CD4-positive, CD25-positive, alpha-beta regulatory T cell (primary cell): ENCODE measurements around the gene ARID1B. TPM values are rescaled to one million over a fixed set of nuclear protein-coding genes. Genes with fewer than 3 reads are reported as not detected.

Source experiments
- ATAC-seq, 2 donors: fragments of 150-1000 bp; cut with Tn5 transposase; one replicate each; pipeline ENCODE4 v1.10.0; 2021; ENCODE audit warnings: low read depth in 2 of 2, moderate number of reproducible peaks in 2 of 2, moderate library complexity in 1 of 2
- DNase-seq, 3 donors: peaks; one replicate each; pipeline versions ENCODE4 v3.0.0 to v3.0.0-alpha.2; 2012 to 2022; ENCODE audit warnings: mixed read lengths in 1 of 3
- H3K27ac ChIP-seq: one replicate; pipeline ENCODE4 v1.7.0; 2013; ENCODE audit warnings: mild to moderate bottlenecking, low read length; ENCODE audit not compliant: insufficient read depth, poor library complexity, severe bottlenecking
- H3K27me3 ChIP-seq: one replicate; pipeline ENCODE4 v1.7.0; 2013; ENCODE audit warnings: low read length; ENCODE audit not compliant: control insufficient read depth, insufficient read depth
- H3K36me3 ChIP-seq: one replicate; pipeline ENCODE4 v1.7.0; 2013; ENCODE audit warnings: mild to moderate bottlenecking, low read length, moderate library complexity; ENCODE audit not compliant: control insufficient read depth, insufficient read depth
- H3K4me1 ChIP-seq: 2 replicates; pipeline ENCODE4 v1.7.0; 2013; ENCODE audit warnings: mild to moderate bottlenecking, low read length; ENCODE audit not compliant: insufficient read depth, control insufficient read depth, poor library complexity, severe bottlenecking
- H3K4me3 ChIP-seq: one replicate; pipeline ENCODE4 v1.7.0; 2013; ENCODE audit warnings: low read depth, mild to moderate bottlenecking, low read length, moderate library complexity
- H3K9me3 ChIP-seq, 2 experiments: 1 replicate in 1 of 2; 2 replicates in 1 of 2; pipeline ENCODE4 v1.7.0; 2013; ENCODE audit warnings: low read length in 2 of 2, mild to moderate bottlenecking in 1 of 2, moderate library complexity in 1 of 2; ENCODE audit not compliant: control insufficient read depth in 2 of 2
- H3K27ac Mint-ChIP-seq, 3 donors: one replicate each; pipeline ENCODE4 v1.8.0; 2020 to 2022; ENCODE audit warnings: mild to moderate bottlenecking in 3 of 3, mixed read lengths in 3 of 3, moderate library complexity in 2 of 3
- H3K27me3 Mint-ChIP-seq: one replicate; pipeline ENCODE4 v1.8.0; 2022; ENCODE audit warnings: mild to moderate bottlenecking, mixed read lengths
- H3K36me3 Mint-ChIP-seq: one replicate; pipeline ENCODE4 v1.8.0; 2020; ENCODE audit warnings: mixed read lengths
- H3K4me1 Mint-ChIP-seq, 4 donors: one replicate each; pipeline ENCODE4 v1.8.0; 2020 to 2022; ENCODE audit warnings: mixed read lengths in 4 of 4, mild to moderate bottlenecking in 1 of 4
- H3K4me3 Mint-ChIP-seq, 4 donors: one replicate each; pipeline ENCODE4 v1.8.0; 2020 to 2022; ENCODE audit warnings: mild to moderate bottlenecking in 4 of 4, mixed read lengths in 4 of 4, moderate library complexity in 3 of 4
- H3K9me3 Mint-ChIP-seq, 7 donors: one replicate each; pipeline ENCODE4 v1.8.0; 2020 to 2022; ENCODE audit warnings: mixed read lengths in 7 of 7, mild to moderate bottlenecking in 3 of 7, moderate library complexity in 2 of 7
- polyA plus RNA-seq, 4 donors: library from polyadenylated mRNA; unstranded; fragments of 300-500 nt; fragmentation: Illumina TruSeq; gene quantifications; one replicate each; pipeline ENCODE4 v1.2.3, GENCODE V29; 2021
- total RNA-seq: library from RNA; stranded (reverse); gene quantifications from one replicate; pipeline ENCODE4 v1.2.3, GENCODE V29; 2022

The ARID1B gene
- total and polyA plus RNA-seq, 5 donors from 2014 or later: 9.8 to 186 (median 12.4) TPM

DNA sequence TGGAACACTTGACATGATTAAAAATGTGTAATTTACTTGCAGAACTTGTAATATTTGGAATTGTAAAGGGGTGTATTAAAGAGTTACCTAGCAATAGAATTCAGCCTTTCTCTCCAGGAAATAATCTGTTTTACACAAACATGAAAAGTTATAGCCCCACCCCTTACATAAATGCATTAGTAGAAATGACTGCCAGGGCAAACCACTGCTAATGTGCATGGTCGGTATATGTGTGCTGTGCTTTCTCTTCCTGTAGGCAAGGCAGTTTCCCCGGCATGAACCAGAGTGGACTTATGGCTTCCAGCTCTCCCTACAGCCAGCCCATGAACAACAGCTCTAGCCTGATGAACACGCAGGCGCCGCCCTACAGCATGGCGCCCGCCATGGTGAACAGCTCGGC, 389.6 kb downstream of the ARID1B start:
- Histone ChIP-seq H3K9me3 (no peaks in the 10 kb centered on the region), H3K27me3 (no peaks in the 10 kb centered on the region), H3K4me3 (no peak overlapping the region), H3K36me3 (peaks cover 29% of the 10 kb centered on the region), H3K4me1 (no peaks in the 10 kb centered on the region), H3K27ac (no peak overlapping the region)
- Mint-ChIP-seq H3K36me3 (peaks cover 36% of the 10 kb centered on the region), H3K4me3 (no peak overlapping the region), H3K27ac (peak overlapping the region in 1 of 3 donors; percentile 77), H3K27me3 (no peaks in the 10 kb centered on the region), H3K9me3 (no peaks in the 10 kb centered on the region), H3K4me1 (peaks cover 0 to 2% (median under 1%) of the 10 kb centered on the region in 4 donors)
- no peak for DNase-seq
- ATAC-seq: no peak

DNA sequence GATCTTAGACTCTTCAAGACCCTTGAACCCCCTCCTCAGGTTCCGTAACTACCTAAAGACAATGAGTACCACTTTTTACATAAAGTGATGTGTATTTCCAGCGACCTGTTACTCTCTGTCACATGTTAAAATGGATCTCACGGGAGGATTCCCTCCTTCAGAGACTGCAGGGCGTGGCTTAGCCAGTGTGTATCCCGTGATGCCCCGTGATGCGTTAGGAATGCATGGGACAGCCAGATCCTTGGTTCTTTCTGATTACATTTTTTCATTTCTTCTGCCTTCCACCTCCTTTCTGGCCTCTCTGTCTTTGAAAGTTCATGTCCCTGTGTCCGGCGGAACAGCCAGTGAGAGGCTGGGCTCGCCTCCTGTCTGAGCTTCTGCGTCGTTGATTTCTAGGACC, 390.7 kb downstream of the ARID1B start:
- peaks cover 35% of the 10 kb centered on the region for H3K36me3 ChIP-seq
- ATAC-seq: no peak
- peaks cover 43% of the 10 kb centered on the region for H3K36me3 Mint-ChIP-seq
- H3K27me3 Mint-ChIP-seq: no peaks in the 10 kb centered on the region
- H3K27ac Mint-ChIP-seq: peak overlapping the region in 1 of 3 donors; percentile 52
- H3K9me3 ChIP-seq: no peaks in the 10 kb centered on the region
- peaks cover 0 to 5% (median 1%) of the 10 kb centered on the region in 4 donors for H3K4me1 Mint-ChIP-seq
- H3K27me3 ChIP-seq: no peaks in the 10 kb centered on the region
- H3K4me3 ChIP-seq: no peak overlapping the region
- no peaks in the 10 kb centered on the region for H3K4me1 ChIP-seq
- H3K9me3 Mint-ChIP-seq: no peaks in the 10 kb centered on the region
- H3K27ac ChIP-seq: no peak overlapping the region
- DNase-seq: no peak
- H3K4me3 Mint-ChIP-seq: no peak overlapping the region

DNA sequence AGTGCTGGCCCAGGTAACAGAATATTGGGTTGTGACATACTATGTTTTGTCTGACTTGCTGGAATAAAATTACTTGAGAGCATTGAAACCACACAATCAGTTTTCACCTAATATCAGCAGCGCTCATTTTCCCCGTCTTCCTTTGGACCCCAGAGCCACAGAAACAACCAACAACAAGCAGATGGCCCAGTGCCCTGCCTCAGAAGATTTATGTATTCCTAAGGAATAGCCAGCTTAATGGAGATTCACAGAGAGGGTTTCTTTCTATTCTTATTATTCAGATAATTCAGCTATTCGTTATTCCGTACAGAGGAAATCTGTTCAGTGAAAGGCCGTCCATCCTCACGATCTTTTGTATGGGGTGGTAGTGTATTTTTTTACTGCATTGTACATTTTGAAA, 391.3 kb downstream of the ARID1B start:
- Histone ChIP-seq H3K27me3 (no peaks in the 10 kb centered on the region), H3K36me3 (peaks cover 35% of the 10 kb centered on the region), H3K4me3 (no peak overlapping the region), H3K27ac (no peak overlapping the region), H3K4me1 (no peaks in the 10 kb centered on the region), H3K9me3 (no peaks in the 10 kb centered on the region)
- ATAC-seq (no peak), DNase-seq (no peak)
- no peak overlapping the region for H3K4me3 Mint-ChIP-seq
- H3K4me1 Mint-ChIP-seq: peaks cover 0 to 5% (median 2%) of the 10 kb centered on the region in 4 donors
- H3K27ac Mint-ChIP-seq: no peak overlapping the region
- peaks cover 45% of the 10 kb centered on the region for H3K36me3 Mint-ChIP-seq
- no peaks in the 10 kb centered on the region for H3K9me3 Mint-ChIP-seq
- H3K27me3 Mint-ChIP-seq: no peaks in the 10 kb centered on the region

DNA sequence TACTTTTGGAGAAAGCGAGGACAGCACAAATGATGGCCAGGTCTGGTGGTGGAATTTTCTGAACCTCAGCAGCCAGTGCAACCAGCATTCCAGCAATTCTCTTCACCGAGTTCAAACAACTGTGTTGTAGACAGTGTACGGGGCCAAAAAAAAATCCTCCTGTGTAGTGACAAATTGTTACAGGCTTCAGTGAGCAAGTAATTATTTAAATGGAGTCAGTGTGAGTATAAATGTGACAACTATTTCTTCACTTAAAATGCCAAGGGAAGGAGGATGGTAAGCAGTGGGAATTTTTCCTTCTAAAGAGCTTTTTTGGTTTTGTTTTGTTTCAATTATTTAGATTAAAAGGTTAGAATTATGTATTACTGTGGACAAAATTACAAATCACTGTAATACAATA, 392.0 kb downstream of the ARID1B start:
- Mint-ChIP-seq H3K4me1 (peaks cover 0 to 5% (median 3%) of the 10 kb centered on the region in 4 donors), H3K36me3 (peaks cover 46% of the 10 kb centered on the region), H3K4me3 (no peak overlapping the region), H3K27ac (no peak overlapping the region), H3K27me3 (no peaks in the 10 kb centered on the region), H3K9me3 (no peaks in the 10 kb centered on the region)
- Histone ChIP-seq H3K9me3 (no peaks in the 10 kb centered on the region), H3K27me3 (no peaks in the 10 kb centered on the region), H3K36me3 (peaks cover 40% of the 10 kb centered on the region), H3K4me1 (no peaks in the 10 kb centered on the region), H3K4me3 (no peak overlapping the region), H3K27ac (no peak overlapping the region)
- ATAC-seq (no peak), DNase-seq (no peak)

DNA sequence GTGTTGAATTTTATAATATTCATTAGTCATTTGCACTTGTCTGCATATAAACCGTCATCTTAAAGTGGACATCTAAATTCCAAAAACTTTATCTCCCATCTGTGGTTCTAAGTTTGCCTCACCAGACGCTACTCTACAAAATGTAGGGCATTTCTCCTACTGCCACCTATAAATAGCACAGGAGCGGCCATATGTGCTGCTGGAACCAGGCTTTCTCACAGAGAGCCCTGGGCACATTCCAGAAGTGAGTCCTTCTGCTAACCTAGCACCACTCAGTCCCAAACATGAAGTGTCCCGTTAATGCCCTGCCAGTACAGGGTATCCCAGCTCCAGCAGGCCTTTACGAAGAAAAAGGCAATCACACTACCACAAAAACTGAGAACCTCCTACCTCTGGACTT, 392.5 kb downstream of the ARID1B start:
- H3K27ac Mint-ChIP-seq: no peak overlapping the region

DNA sequence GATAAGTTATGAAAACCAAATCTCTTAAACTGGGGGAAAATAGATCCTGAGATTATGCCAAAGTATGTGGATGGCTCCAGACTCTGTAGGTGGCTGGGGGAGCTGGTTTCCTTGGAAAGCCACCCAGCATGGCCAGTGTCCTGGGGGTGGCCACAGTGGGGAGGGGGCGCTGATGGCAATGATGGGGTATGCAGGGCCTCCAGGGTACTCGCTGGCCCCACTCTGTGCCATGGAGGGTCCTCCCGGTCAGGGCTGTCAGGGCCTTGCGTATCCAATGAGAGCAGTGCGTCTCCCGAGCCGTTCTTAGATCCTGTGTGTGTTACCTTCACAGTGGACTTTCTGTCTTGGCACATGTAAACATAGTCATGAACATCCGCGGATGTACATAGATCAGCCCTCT, 393.4 kb downstream of the ARID1B start:
- peaks cover 43% of the 10 kb centered on the region for H3K36me3 ChIP-seq
- DNase-seq: no peak

More for the DNA sequence above, 392.5 kb downstream of the ARID1B start:
- Histone ChIP-seq H3K4me3 (no peak overlapping the region), H3K27me3 (no peaks in the 10 kb centered on the region), H3K27ac (no peak overlapping the region), H3K9me3 (no peaks in the 10 kb centered on the region), H3K4me1 (no peaks in the 10 kb centered on the region), H3K36me3 (peaks cover 43% of the 10 kb centered on the region)
- DNase-seq (no peak), ATAC-seq (no peak)
- Mint-ChIP-seq H3K27me3 (no peaks in the 10 kb centered on the region), H3K9me3 (no peaks in the 10 kb centered on the region), H3K4me3 (no peak overlapping the region), H3K36me3 (peaks cover 43% of the 10 kb centered on the region), H3K4me1 (peaks cover 0 to 5% (median 3%) of the 10 kb centered on the region in 4 donors)

DNA sequence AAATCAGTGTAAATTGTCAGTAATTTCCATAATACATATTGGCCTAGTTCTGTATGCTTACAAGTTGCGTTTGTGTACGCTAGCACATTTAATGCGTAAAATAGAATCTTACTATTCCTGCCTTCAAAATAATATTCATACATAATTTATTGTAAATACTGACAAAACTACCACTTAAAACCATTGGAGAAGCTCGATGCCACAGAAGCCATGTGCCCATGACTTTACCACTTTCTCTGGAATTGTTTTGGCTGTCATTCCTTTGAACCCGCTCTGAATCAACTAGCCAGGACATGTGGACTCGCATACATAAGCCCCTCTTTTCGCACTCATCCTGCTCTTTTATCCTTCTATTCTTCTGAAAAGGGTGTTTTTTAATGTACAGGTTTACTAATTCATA, 394.6 kb downstream of the ARID1B start:
- no peaks in the 10 kb centered on the region for H3K27me3 Mint-ChIP-seq
- H3K9me3 Mint-ChIP-seq: no peaks in the 10 kb centered on the region
- H3K4me1 Mint-ChIP-seq: peaks cover 2 to 7% (median 4%) of the 10 kb centered on the region in 4 donors
- H3K27ac Mint-ChIP-seq: no peak overlapping the region
- H3K9me3 ChIP-seq: no peaks in the 10 kb centered on the region
- H3K27me3 ChIP-seq: no peaks in the 10 kb centered on the region
- ATAC-seq (no peak), DNase-seq (no peak)
- H3K36me3 Mint-ChIP-seq: peaks cover 39% of the 10 kb centered on the region
- H3K27ac ChIP-seq: no peak overlapping the region
- H3K4me1 ChIP-seq: no peaks in the 10 kb centered on the region
- H3K36me3 ChIP-seq: peaks cover 41% of the 10 kb centered on the region
- H3K4me3 ChIP-seq: no peak overlapping the region
- no peak overlapping the region for H3K4me3 Mint-ChIP-seq

More for the DNA sequence above, 393.4 kb downstream of the ARID1B start:
- ATAC-seq: no peak
- Mint-ChIP-seq H3K4me1 (peaks cover 0 to 5% (median 3%) of the 10 kb centered on the region in 4 donors), H3K27me3 (no peaks in the 10 kb centered on the region), H3K9me3 (no peaks in the 10 kb centered on the region), H3K27ac (peak overlapping the region in 1 of 3 donors; percentile 28), H3K36me3 (peaks cover 43% of the 10 kb centered on the region), H3K4me3 (no peak overlapping the region)
- Histone ChIP-seq H3K27me3 (no peaks in the 10 kb centered on the region), H3K27ac (no peak overlapping the region), H3K4me3 (no peak overlapping the region), H3K9me3 (no peaks in the 10 kb centered on the region), H3K4me1 (no peaks in the 10 kb centered on the region)

DNA sequence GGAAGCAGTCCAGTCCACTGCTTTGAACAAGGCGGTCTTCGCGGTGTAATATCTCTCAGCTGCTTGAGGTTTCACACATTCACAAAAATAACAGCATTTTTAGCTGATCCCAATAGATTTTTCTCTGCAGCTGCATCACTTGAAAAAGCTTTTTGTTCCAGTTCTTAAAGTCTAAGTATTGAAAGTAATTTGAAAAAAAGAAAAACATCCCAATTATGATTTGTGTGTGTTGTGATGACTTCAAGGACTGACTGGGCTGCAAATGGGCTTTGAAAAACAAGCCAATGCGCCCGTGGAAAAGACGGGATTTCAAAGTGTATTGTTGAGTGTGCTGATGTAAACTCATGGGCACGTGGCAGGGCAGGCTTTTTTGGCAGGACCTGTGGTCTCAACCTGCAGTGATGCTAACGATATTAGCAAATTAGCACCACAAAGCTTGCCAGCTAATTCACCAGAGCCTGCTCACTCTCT, 395.1 kb downstream of the ARID1B start:
- H3K4me3 ChIP-seq: no peak overlapping the region
- H3K27ac ChIP-seq: no peak overlapping the region
- no peaks in the 10 kb centered on the region for H3K27me3 ChIP-seq
- H3K4me1 ChIP-seq: no peaks in the 10 kb centered on the region
- no peak overlapping the region for H3K27ac Mint-ChIP-seq
- peaks cover 37% of the 10 kb centered on the region for H3K36me3 ChIP-seq
- DNase-seq (no peak), ATAC-seq (no peak)
- H3K36me3 Mint-ChIP-seq: peaks cover 34% of the 10 kb centered on the region
- H3K4me1 Mint-ChIP-seq: peaks cover 2 to 9% (median 5%) of the 10 kb centered on the region in 4 donors
- no peaks in the 10 kb centered on the region for H3K27me3 Mint-ChIP-seq
- H3K9me3 ChIP-seq: no peaks in the 10 kb centered on the region
- H3K4me3 Mint-ChIP-seq: no peak overlapping the region
- H3K9me3 Mint-ChIP-seq: no peaks in the 10 kb centered on the region
